Stimulated activated effector memory CD8-positive, alpha-beta T cell treated with anti-CD3 and anti-CD28 coated beads, Interleukin-12 subunit alpha, Interleukin-12 subunit beta, amount 100 ng/mL, for 72 hours (primary cell): ENCODE data around the gene LDAH.
A peak's percentile ranks its signal among the peaks of the same experiment; 100 is the strongest.
"Not testable (repeated sequence)": the region's sequence is repeated elsewhere in the genome, so short reads cannot be mapped to it uniquely, and the experiment has no call there.

ENCODE experiments used
- ATAC-seq: fragments of 150-1000 bp; cut with Tn5 transposase; 2 replicates; pipeline ENCODE4 v1.10.0; 2021
- DNase-seq, 2 donors: peaks; one replicate each; pipeline ENCODE4 v3.0.0; 2021 to 2022; ENCODE audit warnings: low spot score in 2 of 2
- H3K27ac Mint-ChIP-seq: one replicate; pipeline ENCODE4 v1.8.0; 2022; ENCODE audit warnings: mild to moderate bottlenecking, mixed read lengths
- H3K36me3 Mint-ChIP-seq: one replicate; pipeline ENCODE4 v1.8.0; 2022; ENCODE audit warnings: mild to moderate bottlenecking, mixed read lengths
- H3K4me1 Mint-ChIP-seq: one replicate; pipeline ENCODE4 v1.8.0; 2022; ENCODE audit warnings: mixed read lengths
- H3K4me3 Mint-ChIP-seq: one replicate; pipeline ENCODE4 v1.8.0; 2022; ENCODE audit warnings: mild to moderate bottlenecking, mixed read lengths
- H3K9me3 Mint-ChIP-seq: one replicate; pipeline ENCODE4 v1.8.0; 2022; ENCODE audit warnings: mixed read lengths

Gene LDAH

GRCh38 chr2:20714412-20714811, 108.5 kb downstream of the LDAH start:
- H3K36me3 Mint-ChIP-seq = peaks cover 11% of the 10 kb centered on the region
- peaks cover 14% of the 10 kb centered on the region for H3K9me3 Mint-ChIP-seq
- H3K4me3 Mint-ChIP-seq, H3K27ac Mint-ChIP-seq, DNase-seq, ATAC-seq: not testable (repeated sequence)
- H3K4me1 Mint-ChIP-seq = peaks cover 20% of the 10 kb centered on the region

GRCh38 chr2:20713585-20713984, 109.3 kb downstream of the LDAH start:
- H3K36me3 Mint-ChIP-seq = peaks cover 11% of the 10 kb centered on the region
- peaks cover 11% of the 10 kb centered on the region for H3K9me3 Mint-ChIP-seq
- not testable (repeated sequence) for H3K27ac Mint-ChIP-seq, ATAC-seq, H3K4me3 Mint-ChIP-seq, DNase-seq
- H3K4me1 Mint-ChIP-seq = peaks cover 17% of the 10 kb centered on the region

- Mint-ChIP-seq H3K4me1 (peaks cover 17% of the 10 kb centered on the region), H3K36me3 (peaks cover 11% of the 10 kb centered on the region)
- not testable (repeated sequence) for ATAC-seq, H3K27ac Mint-ChIP-seq, H3K9me3 Mint-ChIP-seq, DNase-seq, H3K4me3 Mint-ChIP-seq
Observed at GRCh38 chr2:20711641-20712040, 111.3 kb downstream of the LDAH start.

GRCh38 chr2:20707601-20708000, 115.3 kb downstream of the LDAH start:
- DNase-seq (no peak), ATAC-seq (no peak)
- no peaks in the 10 kb centered on the region for H3K9me3 Mint-ChIP-seq
- peaks cover 11% of the 10 kb centered on the region for H3K36me3 Mint-ChIP-seq
- H3K4me1 Mint-ChIP-seq = peaks cover 9% of the 10 kb centered on the region
- no peak overlapping the region for H3K4me3 Mint-ChIP-seq
- no peak overlapping the region for H3K27ac Mint-ChIP-seq

DNA sequence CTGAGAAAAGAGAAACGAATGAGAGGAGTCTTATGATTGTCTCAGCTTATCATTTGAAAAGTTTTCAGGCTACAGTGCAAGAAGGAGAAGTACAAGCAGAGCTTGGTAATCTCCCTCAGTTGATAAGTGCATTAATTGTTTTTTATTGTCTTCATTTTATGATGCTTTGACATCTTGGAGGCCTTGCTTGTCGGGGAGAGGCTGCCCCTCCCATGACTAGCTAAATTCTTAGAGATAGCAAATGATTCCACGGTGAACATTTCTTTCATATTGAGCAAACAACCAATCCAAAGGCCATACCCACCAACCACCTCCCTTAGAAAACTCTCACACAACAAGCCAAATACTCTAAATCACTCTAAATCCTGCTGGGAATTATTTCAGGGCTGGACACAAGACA, 116.1 kb downstream of the LDAH start:
- Mint-ChIP-seq H3K9me3 (no peaks in the 10 kb centered on the region), H3K27ac (no peak overlapping the region), H3K4me1 (peaks cover 9% of the 10 kb centered on the region), H3K36me3 (peaks cover 11% of the 10 kb centered on the region), H3K4me3 (no peak overlapping the region)
- ATAC-seq = no peak
- DNase-seq = no peak

- DNase-seq (no peak), ATAC-seq (no peak)
- Mint-ChIP-seq H3K9me3 (no peaks in the 10 kb centered on the region), H3K27ac (no peak overlapping the region), H3K4me3 (no peak overlapping the region), H3K4me1 (peaks cover 6% of the 10 kb centered on the region), H3K36me3 (peaks cover 13% of the 10 kb centered on the region)
Observed at GRCh38 chr2:20706217-20706616, 116.7 kb downstream of the LDAH start.

DNA sequence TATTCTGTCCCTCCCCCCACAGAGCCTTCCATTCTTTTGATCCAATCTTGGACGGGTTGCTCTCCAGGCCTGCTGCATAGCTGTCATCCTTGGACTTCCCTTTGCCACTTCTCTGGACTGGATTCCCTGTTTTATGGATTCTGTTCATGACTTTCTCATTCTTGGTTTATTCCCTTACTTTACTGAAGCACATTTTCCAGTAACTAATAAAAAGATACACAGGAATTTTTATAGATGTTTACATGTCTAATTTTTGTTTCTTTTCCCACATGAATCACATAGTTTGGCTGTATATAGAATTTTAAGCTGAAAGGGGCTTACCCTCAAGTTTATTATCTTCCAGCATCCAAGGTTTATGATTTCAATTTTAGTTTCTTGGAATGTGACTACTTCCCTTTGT, 118.0 kb downstream of the LDAH start:
- Mint-ChIP-seq H3K4me1 (no peaks in the 10 kb centered on the region), H3K27ac (no peak overlapping the region), H3K36me3 (peaks cover 16% of the 10 kb centered on the region), H3K4me3 (no peak overlapping the region), H3K9me3 (no peaks in the 10 kb centered on the region)
- DNase-seq (no peak), ATAC-seq (no peak)

DNA sequence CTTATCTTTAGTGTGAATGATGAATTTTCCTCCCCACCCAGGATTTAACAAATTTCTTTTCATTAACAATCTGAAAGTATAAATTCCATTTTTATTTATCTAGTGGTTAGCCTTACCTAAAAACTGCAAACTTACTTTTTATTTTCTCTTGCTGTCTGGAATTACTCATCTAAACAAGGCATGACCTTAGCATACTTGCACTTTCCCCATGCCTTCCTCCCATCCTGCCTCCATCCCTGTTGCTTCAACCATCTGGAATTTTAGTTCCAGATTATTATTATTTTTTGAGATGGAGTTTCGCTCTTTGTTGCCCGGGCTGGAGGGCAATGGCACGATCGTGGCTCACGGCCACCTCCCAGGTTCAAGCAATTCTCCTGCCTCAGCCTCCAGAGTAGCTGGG, 120.3 kb downstream of the LDAH start:
- DNase-seq (no peak), ATAC-seq (no peak)
- Mint-ChIP-seq H3K36me3 (peaks cover 15% of the 10 kb centered on the region), H3K27ac (no peak overlapping the region), H3K9me3 (no peaks in the 10 kb centered on the region), H3K4me3 (no peak overlapping the region), H3K4me1 (no peaks in the 10 kb centered on the region)

DNA sequence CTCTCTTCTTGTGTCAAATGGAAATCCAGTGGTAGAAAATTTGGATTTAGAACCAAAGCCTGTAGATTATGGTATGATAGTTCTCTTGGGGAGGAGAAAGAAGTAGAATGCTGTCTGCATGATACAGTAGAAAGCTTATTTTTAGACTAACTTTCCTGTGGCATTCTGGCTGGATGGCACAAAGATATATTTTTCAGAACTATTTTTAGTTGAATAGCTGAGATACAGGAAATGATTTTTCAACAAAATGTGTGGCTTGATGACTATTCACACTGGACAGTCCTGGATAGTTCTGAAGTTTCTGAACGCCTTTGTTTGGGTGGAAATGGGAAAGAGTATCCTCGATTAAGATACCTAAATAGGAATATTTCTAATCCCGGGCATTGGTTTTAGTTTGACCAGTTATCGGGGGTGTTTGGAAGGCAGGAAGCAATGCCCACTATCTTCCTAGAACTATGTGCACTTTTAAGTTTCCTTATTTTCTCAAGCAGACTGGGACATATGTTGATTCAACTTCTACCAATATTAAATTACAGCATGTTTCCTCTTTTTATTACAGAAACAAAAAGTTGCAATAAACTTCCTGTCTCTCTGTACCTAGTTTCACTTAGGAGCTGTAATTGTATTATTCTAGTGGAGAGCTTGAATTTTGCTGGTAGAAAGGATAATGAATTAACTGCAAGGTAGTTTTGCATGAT, 123.8 kb downstream of the LDAH start:
- no peak for ATAC-seq

GRCh38 chr2:20697322-20697934, 125.5 kb downstream of the LDAH start:
- Mint-ChIP-seq H3K4me1 (no peaks in the 10 kb centered on the region), H3K4me3 (no peak overlapping the region), H3K36me3 (peaks cover 15% of the 10 kb centered on the region), H3K27ac (no peak overlapping the region), H3K9me3 (no peaks in the 10 kb centered on the region)
- DNase-seq = no peak
- ATAC-seq = no peak

More for the DNA sequence above, 123.8 kb downstream of the LDAH start:
- Mint-ChIP-seq H3K9me3 (no peaks in the 10 kb centered on the region), H3K4me3 (no peak overlapping the region), H3K36me3 (peaks cover 15% of the 10 kb centered on the region), H3K27ac (no peak overlapping the region), H3K4me1 (no peaks in the 10 kb centered on the region)
- DNase-seq = no peak

DNA sequence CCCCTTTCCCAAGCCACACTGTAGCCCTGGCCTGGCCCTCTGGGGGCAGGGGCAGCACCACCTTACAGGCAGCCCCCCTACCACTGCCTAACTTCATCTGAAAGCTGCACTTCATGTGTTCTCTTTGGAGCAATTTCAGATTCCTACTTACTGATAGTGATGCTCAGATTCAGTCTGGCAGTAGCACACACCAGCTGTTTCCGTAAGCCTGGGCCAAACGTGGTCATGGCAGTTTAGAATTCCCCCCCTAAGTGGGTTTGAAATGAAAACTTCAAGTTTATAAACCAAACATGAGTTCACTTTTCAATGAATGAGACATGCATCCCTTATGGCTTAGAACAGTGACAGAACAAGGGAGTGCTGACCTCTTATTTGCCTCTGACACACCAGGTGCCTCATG, 126.5 kb downstream of the LDAH start:
- H3K27ac Mint-ChIP-seq = no peak overlapping the region
- DNase-seq = no peak
- no peaks in the 10 kb centered on the region for H3K9me3 Mint-ChIP-seq
- no peak overlapping the region for H3K4me3 Mint-ChIP-seq
- ATAC-seq = no peak
- H3K36me3 Mint-ChIP-seq = peaks cover 10% of the 10 kb centered on the region
- no peaks in the 10 kb centered on the region for H3K4me1 Mint-ChIP-seq

GRCh38 chr2:20693317-20693716, 129.6 kb downstream of the LDAH start:
- Mint-ChIP-seq H3K4me3 (no peak overlapping the region), H3K4me1 (no peaks in the 10 kb centered on the region), H3K36me3 (peaks cover 6% of the 10 kb centered on the region), H3K9me3 (no peaks in the 10 kb centered on the region), H3K27ac (no peak overlapping the region)
- DNase-seq = no peak
- ATAC-seq = no peak

DNA sequence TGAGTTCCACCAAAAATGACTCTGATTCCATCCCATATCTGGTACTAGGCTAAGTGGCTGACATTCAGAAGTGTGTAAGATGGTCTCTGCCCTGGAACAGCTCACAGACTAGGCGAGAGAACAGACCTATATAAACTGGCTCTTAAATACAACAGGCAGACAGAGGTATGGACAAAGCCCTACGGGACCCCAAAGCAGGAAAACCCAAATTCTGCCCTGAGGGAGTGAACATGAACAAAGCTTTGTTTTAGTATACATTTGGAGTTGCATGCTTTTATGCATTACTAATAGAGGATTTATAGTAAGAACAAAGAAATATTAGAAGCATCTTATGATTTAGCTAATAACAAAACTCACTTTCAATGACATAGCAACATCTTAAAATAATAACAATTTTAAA, 130.8 kb downstream of the LDAH start:
- H3K27ac Mint-ChIP-seq = peak overlapping the region; percentile 26
- peaks cover 10% of the 10 kb centered on the region for H3K36me3 Mint-ChIP-seq
- ATAC-seq = no peak
- H3K9me3 Mint-ChIP-seq = no peaks in the 10 kb centered on the region
- no peak overlapping the region for H3K4me3 Mint-ChIP-seq
- DNase-seq = no peak
- H3K4me1 Mint-ChIP-seq = no peaks in the 10 kb centered on the region

- Mint-ChIP-seq H3K4me1 (no peaks in the 10 kb centered on the region), H3K4me3 (no peak overlapping the region), H3K27ac (peak overlapping the region; percentile 26), H3K9me3 (no peaks in the 10 kb centered on the region), H3K36me3 (peaks cover 18% of the 10 kb centered on the region)
- DNase-seq = no peak
- ATAC-seq = no peak
Observed at GRCh38 chr2:20691076-20691734, 131.7 kb downstream of the LDAH start.

DNA sequence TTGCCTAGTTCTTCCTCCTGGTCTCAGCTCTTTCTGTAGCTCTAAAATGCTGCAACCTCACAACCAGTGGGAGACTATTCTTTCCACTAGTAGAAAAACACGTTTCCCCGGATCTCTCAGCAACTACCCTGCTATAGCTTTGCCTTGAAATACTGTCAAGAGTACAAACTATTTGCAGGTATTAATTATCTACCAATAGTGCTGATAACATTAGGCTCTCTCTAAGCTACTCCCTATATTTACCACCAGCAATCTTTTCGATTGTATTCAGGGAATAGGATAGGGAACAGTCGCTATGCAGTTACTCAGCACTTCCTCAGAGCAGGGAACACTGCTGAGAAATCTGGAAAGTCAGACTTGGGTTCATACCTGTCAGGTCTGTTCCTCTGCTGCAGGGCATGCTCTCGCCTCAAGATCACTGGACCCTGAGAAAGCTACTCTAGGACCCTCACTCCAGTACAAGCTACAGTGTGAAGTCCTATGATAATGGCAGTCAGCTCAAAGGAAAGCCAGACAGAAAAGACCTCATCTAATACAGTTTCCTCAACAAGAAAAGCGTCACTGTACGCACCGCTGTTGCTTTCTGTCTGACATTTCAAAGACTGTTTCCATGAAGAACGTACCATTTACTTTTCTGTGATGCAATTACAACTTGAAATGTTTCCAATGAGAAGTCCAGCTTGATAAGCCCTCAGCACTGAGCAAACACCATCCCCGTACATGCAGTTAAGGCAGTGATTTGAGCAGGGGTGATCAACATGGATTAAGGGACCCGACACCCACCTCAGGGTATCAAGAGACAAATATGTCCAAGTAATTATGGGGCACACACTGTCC, 133.3 kb downstream of the LDAH start:
- no peak overlapping the region for H3K27ac Mint-ChIP-seq
- no peaks in the 10 kb centered on the region for H3K4me1 Mint-ChIP-seq
- no peaks in the 10 kb centered on the region for H3K9me3 Mint-ChIP-seq
- ATAC-seq (no peak), DNase-seq (no peak)
- peaks cover 23% of the 10 kb centered on the region for H3K36me3 Mint-ChIP-seq
- no peak overlapping the region for H3K4me3 Mint-ChIP-seq
